Caco-2 (cell line): Measurements from ENCODE around the gene DOK1. TPM values are rescaled to one million over a fixed set of nuclear protein-coding genes. Genes with fewer than 3 reads are reported as not detected.

Source experiments
- BruUV-seq: library from RNA; stranded (reverse); fragments of 400-500 nt; replicated peaks from 2 replicates; lab custom pipeline; 2021; lab: Mats Ljungman, UMichigan
- CTCF ChIA-PET: fragments of 300-600 bp; sonication (Branson Sonifier 250); formaldehyde crosslinking; loops from one replicate; lab custom pipeline; 2022; ENCODE audit warnings: antibody characterized with exemption; lab: Charles Lee
- POLR2A ChIA-PET: fragments of 300-600 bp; sonication (Branson Sonifier 250); formaldehyde crosslinking; loops from one replicate; lab custom pipeline; 2022; ENCODE audit warnings: antibody characterized with exemption; lab: Charles Lee
- DNase-seq, 2 experiments: peaks; one replicate each; pipeline versions ENCODE4 v3.0.0 to v3.0.0-alpha.2; 2020 to 2022
- H3K27me3 ChIP-seq: replicated peaks from 2 replicates; pipeline ENCODE4 v1.6.0; 2011; ENCODE audit warnings: low read length; ENCODE audit not compliant: control insufficient read depth, insufficient read depth
- H3K36me3 ChIP-seq: 2 replicates; pipeline ENCODE4 v1.5.1; 2011; ENCODE audit warnings: low read length; ENCODE audit not compliant: control insufficient read depth, insufficient read depth
- H3K4me1 ChIP-seq: fragments of 250-450 bp; sonication (Bioruptor Pico); 2 replicates; pipeline ENCODE4 v1.5.1; 2020; ENCODE audit warnings: mild to moderate bottlenecking
- H3K4me3 ChIP-seq: 2 replicates; pipeline ENCODE4 v1.5.1; 2011; ENCODE audit warnings: low read depth, mild to moderate bottlenecking, control low read depth, low read length
- H3K9me3 ChIP-seq: fragments of 250-450 bp; sonication (Bioruptor Pico); 2 replicates; pipeline ENCODE4 v1.5.1; 2020; ENCODE audit warnings: mild to moderate bottlenecking, moderate library complexity
- H3K27ac Mint-ChIP-seq: one replicate; pipeline ENCODE4 v1.8.0; 2022; ENCODE audit warnings: mixed read lengths; ENCODE audit not compliant: unreplicated experiment
- H3K27me3 Mint-ChIP-seq: one replicate; pipeline ENCODE4 v1.8.0; 2022; ENCODE audit warnings: mixed read lengths; ENCODE audit not compliant: insufficient read depth, unreplicated experiment
- H3K36me3 Mint-ChIP-seq: one replicate; pipeline ENCODE4 v1.8.0; 2022; ENCODE audit warnings: mild to moderate bottlenecking, mixed read lengths; ENCODE audit not compliant: insufficient read depth, unreplicated experiment
- H3K4me1 Mint-ChIP-seq: one replicate; pipeline ENCODE4 v1.8.0; 2022; ENCODE audit warnings: low read depth, mixed read lengths; ENCODE audit not compliant: unreplicated experiment
- H3K4me3 Mint-ChIP-seq: one replicate; pipeline ENCODE4 v1.8.0; 2022; ENCODE audit warnings: mild to moderate bottlenecking, moderate library complexity, mixed read lengths; ENCODE audit not compliant: unreplicated experiment
- H3K9me3 Mint-ChIP-seq: one replicate; pipeline ENCODE4 v1.8.0; 2022; ENCODE audit warnings: mixed read lengths; ENCODE audit not compliant: unreplicated experiment
- CTCF ChIP-seq, 2 experiments: fragments of 200-600 bp in 1 of 2; IDR thresholded peaks; 1 replicate in 1 of 2; 2 replicates in 1 of 2; pipeline versions ENCODE4 v1.5.1 to v1.8.0; 2011 to 2022; ENCODE audit warnings: antibody characterized with exemption in 1 of 2, control low read depth in 1 of 2, inconsistent platforms in 1 of 2, low read depth in 1 of 2, low read length in 1 of 2, mild to moderate bottlenecking in 1 of 2, moderate library complexity in 1 of 2; ENCODE audit not compliant: insufficient read depth in 1 of 2, severe bottlenecking in 1 of 2, unreplicated experiment in 1 of 2
- intact Hi-C: fragments of 100-400 bp; cut with micrococcal nuclease; formaldehyde crosslinking; loops from one replicate; pipeline ENCODE4 v1.10.0; 2022; ENCODE audit not compliant: unreplicated experiment
- total RNA-seq: library from RNA; stranded (reverse); gene quantifications from 2 replicates; pipeline ENCODE4 v1.2.3, GENCODE V29; 2022

DOK1 gene
- total RNA-seq, 1 experiment from 2014 or later: 5.1 TPM

- Histone ChIP-seq H3K36me3 (no peaks in the 10 kb centered on the region; the same call in 1 of the 2 replicates), H3K9me3 (no peaks in the 10 kb centered on the region), H3K27me3 (no peaks in the 10 kb centered on the region), H3K4me1 (peaks cover 25% of the 10 kb centered on the region), H3K4me3 (no peak overlapping the region)
- peak overlapping the region; percentile 51 for H3K27ac Mint-ChIP-seq
- H3K9me3 Mint-ChIP-seq: no peaks in the 10 kb centered on the region
- no peak for DNase-seq
- CTCF ChIA-PET: interaction anchor here (0.6 kb wide), 1 partner anchor 36 kb away, joined by 3 read pairs; no protein-coding TSS in a partner anchor
- peaks cover 16% of the 10 kb centered on the region for H3K4me1 Mint-ChIP-seq
- POLR2A ChIA-PET: no interaction called here
- peak overlapping the region; percentile 23 for H3K4me3 Mint-ChIP-seq
- no peaks in the 10 kb centered on the region for H3K27me3 Mint-ChIP-seq
- peaks cover 8% of the 10 kb centered on the region for H3K36me3 Mint-ChIP-seq
- BruUV-seq: no TSS peak
- intact Hi-C loops: no loop called here
- no peak for TF ChIP-seq CTCF (IDR thresholded peaks at IDR 0.05; ENCODE audit: insufficient read depth in 1 of 2, low read depth in 1 of 2, low read length in 1 of 2, severe bottlenecking in 1 of 2, unreplicated experiment in 1 of 2)
These were observed 1.4 kb upstream of the DOK1 start for GRCh38 chr2:74552914-74553811.

GRCh38 chr2:74554820-74555531 lies 456 bp downstream of the DOK1 start:
- POLR2A ChIA-PET: no interaction called here

More at GRCh38 chr2:74554820-74555531, 456 bp downstream of the DOK1 start:
- Mint-ChIP-seq H3K9me3 (no peaks in the 10 kb centered on the region), H3K4me1 (peaks cover 17% of the 10 kb centered on the region), H3K27ac (no peak overlapping the region), H3K4me3 (no peak overlapping the region), H3K36me3 (no peaks in the 10 kb centered on the region), H3K27me3 (no peaks in the 10 kb centered on the region)
- no peak overlapping the region for H3K4me3 ChIP-seq
- H3K9me3 ChIP-seq: no peaks in the 10 kb centered on the region
- no peaks in the 10 kb centered on the region for H3K27me3 ChIP-seq
- H3K4me1 ChIP-seq: peaks cover 28% of the 10 kb centered on the region
- no peak for TF ChIP-seq CTCF (IDR thresholded peaks at IDR 0.05; ENCODE audit: insufficient read depth in 1 of 2, low read depth in 1 of 2, low read length in 1 of 2, severe bottlenecking in 1 of 2, unreplicated experiment in 1 of 2)
- DNase-seq: no peak
- CTCF ChIA-PET: no interaction called here
- BruUV-seq: no TSS peak
- no peaks in the 10 kb centered on the region; the same call in 1 of the 2 replicates for H3K36me3 ChIP-seq
- intact Hi-C loops: no loop called here
